DMS 273 treated with DMSO at 0.1 percent for 48 hours (cell line): Measurements from ENCODE around the gene SETD3.

ENCODE experiments used
- DNase-seq: peaks from one replicate; lab custom pipeline; 2025; lab: John Stamatoyannopoulos, UW

Gene SETD3

DNA sequence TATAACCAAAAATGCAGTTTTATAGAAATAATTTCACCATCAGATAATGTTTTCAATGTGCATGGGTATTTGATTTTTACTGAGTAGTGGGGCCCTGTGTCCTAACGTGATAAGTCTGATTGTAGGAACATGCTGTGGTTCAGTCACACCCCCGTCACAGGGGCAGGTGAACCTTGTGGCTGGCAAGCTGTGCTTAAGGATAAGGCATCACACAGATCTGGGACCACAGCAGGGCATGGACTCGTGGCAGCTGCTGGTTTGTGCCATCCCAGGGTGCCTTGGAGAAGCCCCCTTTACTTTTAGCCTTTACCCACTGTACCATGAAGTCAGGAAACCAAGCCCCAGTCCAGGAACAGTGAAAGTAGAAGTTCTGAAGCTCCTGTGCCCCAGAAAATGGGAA, 17.2 kb upstream of the SETD3 start:
- DNase-seq, result no peak

DNA sequence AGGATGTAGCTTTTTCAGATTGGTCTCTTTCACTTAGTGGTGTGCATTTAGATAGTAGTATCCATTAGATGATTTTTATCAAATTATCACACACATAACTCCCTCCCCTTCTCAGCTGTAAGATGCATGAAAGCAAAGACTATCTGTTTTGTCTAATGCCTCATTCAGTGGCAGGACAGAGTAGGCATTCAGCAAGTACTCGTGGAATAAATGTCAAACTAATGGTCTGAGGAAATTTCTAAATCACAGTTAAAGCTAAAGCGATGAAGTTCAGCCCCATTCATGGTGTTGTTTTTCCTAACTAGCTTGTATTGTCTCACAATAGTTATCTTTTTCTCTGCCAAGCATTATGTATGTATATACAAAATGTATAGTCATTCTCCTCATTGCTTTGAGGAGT, 16.7 kb upstream of the SETD3 start:
- no peak for DNase-seq

DNA sequence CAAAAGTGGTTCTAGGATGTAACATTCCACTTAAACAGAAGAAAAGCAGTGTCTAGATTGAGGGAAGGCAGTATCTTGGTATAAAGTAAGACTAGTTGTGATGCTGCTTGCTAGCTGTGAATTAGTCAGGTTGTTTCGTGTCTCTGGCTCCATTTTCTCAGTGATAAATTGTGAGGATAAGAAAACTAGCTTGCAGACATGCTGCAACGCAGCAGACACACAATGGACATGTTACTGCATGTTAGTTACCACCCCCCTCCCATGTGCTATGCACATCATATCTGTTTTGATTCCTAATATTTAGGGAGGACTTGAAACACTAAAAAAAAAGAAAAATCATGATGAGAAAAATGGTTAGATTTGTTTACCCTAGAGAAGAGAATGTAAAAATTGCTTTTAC, 3.4 kb upstream of the SETD3 start:
- no peak for DNase-seq

GRCh38 chr14:99481745-99482099, 1.1 kb upstream of the SETD3 start:
- no peak for DNase-seq

GRCh38 chr14:99480917-99481744, 472 bp upstream of the SETD3 start, which contains the start of gene CCNK:
TSS of gene CCNK (plus strand) at chr14:99481409. CDS start at chr14:99492678, 11,269 bp downstream.
- peak; percentile 99 for DNase-seq

DNA sequence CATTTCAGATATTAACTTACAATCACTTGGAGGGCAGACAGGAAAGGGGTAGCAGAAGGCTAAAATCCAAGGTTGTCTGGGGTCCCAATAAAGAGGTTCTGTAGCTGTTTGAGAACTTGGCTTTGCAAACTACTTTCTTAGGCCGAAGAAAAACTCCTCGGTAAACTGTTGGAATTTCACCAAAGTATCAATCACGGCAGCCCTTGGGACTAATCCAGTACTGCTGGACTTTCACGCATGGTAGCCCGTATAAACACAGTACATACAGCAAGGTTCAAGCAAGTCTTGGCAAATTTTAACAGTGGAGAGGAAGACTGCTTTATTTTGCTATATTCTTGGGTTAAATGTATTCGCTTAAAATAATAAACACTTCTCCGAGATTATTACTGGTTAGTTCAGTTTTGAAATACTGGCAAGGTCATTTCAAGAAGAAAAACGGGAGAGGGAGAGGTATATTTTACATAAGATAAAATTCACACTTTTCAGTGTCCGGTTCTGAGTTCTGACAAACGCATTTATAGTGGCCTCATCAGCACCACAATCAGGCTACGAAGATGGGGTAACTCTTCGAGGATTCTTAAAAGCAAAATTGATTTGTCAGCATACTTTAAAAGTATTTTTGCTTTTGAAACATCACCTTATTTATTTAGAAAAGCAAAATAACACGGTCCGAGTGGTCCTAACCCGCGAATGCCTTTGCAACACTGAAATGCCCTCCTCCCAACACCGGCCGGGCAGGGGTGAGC, 1.3 kb downstream of the SETD3 start:
- DNase-seq, result no peak

- no peak for DNase-seq
Measured at GRCh38 chr14:99478128-99478527, 2.5 kb downstream of the SETD3 start.

GRCh38 chr14:99476864-99477263, 3.8 kb downstream of the SETD3 start:
- no peak for DNase-seq

DNA sequence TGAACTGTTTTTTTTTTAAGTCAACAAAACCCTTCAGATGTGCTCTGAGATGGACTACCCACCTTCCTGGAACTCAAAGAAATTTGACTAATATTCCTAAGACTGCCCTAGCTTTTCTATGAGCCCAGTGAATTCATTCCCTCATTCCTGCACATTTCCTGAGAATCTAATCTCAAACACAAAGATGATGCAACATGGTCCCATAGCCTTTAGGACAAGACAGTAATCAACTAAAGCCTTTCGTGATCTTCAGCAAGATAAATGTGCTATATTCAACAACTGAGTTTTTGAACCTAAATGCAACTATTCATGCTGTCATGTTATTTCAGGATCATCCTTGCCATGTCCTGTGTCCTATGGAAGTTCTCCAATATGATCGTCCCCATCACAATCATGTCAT, 5.0 kb downstream of the SETD3 start:
- DNase-seq, result no peak

GRCh38 chr14:99475179-99475578, 5.5 kb downstream of the SETD3 start:
- DNase-seq, result no peak

DNA sequence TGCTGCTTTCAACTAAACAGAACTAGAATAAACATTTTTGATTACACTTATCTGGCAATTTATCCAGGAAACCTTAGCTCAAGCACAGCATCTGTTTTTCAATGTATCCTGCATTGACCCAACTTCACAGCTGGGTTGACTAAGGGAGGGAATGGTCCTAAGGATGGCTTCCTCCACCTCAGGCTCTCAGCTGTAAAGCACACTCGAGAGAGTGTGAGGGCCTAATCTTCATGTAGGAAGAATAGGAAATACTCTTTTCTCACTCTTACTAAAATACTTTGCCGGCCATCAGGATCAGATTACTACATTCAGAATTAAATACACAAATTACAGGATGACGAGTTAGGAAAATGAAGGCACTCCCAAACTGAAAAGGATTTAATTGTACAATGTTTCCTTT, 7.2 kb downstream of the SETD3 start:
- no peak for DNase-seq

DNA sequence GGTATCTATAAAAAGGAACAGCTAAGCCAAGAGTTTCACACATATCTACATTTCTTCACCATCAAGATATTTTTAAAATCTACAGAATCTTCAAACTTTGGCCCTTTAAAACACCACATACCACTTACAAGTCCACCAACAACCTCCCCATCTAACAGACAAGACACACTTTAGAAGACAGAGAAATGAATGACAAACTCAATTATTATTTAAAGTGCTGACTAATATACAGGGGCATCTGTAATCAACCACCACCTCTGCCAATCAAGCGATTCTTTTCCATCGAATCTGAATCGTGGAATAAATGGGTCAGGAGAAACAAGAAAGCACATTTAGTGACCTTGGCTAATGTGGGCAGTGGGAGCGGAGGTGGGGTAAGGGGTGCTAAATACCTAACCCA, 7.7 kb downstream of the SETD3 start:
- DNase-seq, result no peak

- DNase-seq, result no peak
Measured at GRCh38 chr14:99471731-99472130, 8.9 kb downstream of the SETD3 start.

DNA sequence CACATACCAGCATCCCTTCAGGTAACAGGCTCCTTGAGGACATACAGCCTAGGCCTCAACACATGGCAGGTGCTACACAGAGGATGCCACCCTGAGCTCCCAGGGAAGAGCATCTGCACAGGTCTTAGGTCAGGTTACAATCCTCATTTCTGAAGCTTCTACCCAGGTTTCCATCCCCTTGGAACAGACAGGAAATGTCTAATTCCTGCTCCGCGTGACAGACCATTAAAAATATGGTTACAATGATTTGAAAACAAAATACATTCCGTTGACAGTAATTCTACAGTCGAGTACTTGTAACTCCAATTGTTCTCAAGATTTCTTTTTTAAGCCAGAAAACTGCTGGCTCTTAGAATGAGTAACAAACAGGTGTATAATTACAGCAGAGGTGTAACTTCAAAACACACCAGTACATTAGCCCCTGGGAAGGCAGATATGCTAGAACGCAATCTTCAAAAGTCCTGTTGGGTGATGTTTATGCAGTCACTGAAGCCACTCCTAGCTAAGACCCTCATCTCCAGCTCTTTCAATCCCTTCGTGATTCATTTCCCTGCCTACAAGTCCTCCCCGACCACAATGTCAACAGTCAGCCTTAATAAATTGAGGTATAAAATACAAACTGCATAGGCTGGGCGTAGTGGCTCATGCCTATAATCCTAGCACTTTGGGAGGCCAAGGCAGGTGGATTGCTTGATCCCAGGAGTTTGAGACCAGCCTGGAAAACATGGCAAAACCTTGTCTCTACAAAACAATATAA, 11.6 kb downstream of the SETD3 start:
- DNase-seq, result no peak

DNA sequence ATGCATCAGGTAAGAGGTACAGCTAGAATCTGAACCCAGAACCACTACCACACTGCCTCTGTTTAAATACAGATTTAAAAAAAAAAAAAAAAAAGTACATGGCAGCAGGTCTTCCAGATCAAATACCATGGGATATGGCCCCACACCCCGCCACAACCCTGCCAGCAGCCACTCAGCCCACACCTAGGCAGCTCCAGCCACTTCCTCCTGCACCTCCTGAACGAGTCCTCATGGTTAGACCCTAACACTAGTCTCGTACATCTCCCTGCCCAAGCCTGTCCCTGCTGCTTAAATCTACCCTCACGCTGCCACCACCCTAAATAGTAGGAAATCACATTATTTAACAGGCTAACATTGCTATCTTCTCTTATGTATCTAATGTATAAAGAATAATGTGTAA, 12.6 kb downstream of the SETD3 start:
- DNase-seq, result no peak

DNA sequence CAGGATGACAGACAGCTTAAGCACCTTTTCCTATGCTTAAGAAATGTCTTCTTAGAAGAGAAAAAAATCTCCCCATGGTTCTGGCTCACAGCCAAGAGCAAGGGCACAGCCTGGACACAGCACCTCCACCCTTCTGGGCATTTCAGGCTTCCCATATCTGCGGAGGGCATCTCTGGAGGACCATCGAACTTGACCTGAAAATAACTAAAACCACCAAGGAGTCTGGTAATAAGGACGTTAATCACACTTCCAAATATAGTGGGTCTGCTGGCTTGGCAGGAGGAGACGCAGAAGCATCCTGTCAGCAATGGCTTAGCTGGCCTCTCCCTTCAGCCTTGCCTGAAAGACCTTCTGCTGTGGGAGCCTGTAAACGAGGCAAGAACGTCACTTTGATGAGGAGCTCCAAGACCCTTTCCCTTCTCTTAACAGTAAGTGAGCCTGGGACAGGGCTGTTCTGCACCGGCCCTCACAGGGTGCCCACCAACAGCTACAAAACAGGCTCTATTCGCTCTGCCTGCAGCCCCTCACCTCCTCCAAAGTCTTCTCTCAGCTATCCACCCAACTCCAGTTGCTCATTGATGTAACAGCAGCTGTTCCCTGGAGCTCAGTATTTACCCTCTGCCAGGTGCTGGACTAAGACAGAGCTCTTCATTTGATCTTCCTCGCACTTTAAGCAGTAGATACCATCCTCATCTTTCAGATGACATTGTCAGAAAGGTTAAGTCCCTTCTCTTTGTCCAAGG, 13.2 kb downstream of the SETD3 start:
- DNase-seq, result no peak

GRCh38 chr14:99466758-99467157, 13.9 kb downstream of the SETD3 start:
- DNase-seq, result no peak

GRCh38 chr14:99465288-99465687, 15.4 kb downstream of the SETD3 start:
- DNase-seq, result no peak

DNA sequence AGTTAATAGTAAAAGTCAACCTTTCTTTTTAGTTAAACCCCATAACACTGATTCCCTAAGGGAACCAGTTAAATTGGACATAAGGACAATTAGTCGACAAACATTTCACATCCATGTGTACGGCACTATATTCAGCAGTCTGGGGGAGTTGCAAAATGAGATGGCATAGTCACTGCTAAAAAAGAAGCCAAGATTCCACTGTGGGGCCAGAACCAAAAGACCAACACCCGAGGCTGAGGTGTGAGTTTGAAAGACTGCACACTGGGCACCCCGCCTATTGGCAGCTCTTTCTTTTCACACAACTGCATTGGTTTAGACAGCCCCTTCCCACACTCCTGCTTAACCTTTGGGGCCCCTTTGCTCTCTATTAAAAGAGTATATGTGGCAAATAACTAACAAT, 16.7 kb downstream of the SETD3 start:
- DNase-seq, result no peak

DNA sequence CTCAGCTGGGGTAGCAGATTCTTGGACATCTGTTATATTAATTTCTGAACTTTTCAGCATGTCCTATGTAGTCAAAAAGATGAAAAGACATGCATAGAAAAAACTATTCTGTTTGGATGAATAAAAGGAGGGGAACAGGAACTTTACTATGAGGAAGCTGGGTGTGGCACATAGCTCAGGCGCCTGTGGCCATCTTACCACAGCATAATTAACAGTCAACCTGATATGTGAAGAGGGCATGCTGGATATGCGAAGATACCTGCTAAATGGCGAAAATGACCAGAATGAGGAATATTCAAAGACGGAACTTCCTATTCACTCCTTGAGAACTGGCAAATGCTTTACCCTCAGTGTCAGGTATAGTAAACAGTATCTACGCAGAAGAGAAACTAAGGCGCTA, 18.4 kb downstream of the SETD3 start:
- DNase-seq, result no peak

- no peak for DNase-seq
Measured at GRCh38 chr14:99461411-99462085, 19.1 kb downstream of the SETD3 start.

DNA sequence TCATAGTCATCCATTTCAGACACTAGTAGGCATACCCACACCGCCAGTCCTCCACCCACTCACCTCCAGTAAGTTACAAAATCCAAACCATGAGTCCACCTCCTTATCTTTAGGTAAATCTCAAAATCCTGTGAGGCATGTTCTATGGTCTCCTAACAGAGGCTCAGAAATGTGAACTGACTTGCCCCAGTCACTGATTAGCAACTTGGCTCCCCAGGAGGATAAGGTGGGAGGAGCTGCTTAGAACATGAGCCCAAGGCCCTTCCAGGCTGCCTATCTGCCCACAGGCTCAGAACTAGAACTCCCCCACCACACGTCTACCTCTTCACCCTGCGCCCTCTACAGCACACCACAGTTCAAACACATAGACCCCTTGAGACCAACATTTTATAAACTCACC, 19.9 kb downstream of the SETD3 start:
- no peak for DNase-seq
